ENCODE results near the gene LRRC38. TPM values are rescaled to one million over a fixed set of nuclear protein-coding genes. Genes with fewer than 3 reads are reported as not detected.
"Not testable (repeated sequence)": the region's sequence is repeated elsewhere in the genome, so short reads cannot be mapped to it uniquely, and the experiment has no call there.

The LRRC38 gene
- total RNA-seq, 2 donors from 2014 or later, result not detected

- H3K27ac ChIP-seq, result no peak overlapping the region
- no peak for TF ChIP-seq CTCF (IDR thresholded peaks at IDR 0.05)
- no peak overlapping the region for H3K4me3 ChIP-seq
- ATAC-seq (ENCODE audit: insufficient number of reproducible peaks, low FRiP score, low read depth) (no peak), DNase-seq (ENCODE audit: low spot score) (no peak)
- no peaks in the 10 kb centered on the region for H3K36me3 ChIP-seq
- H3K4me1 ChIP-seq (ENCODE audit: control insufficient read depth in 1 of 2, low read depth in 2 of 2), result no peaks in the 10 kb centered on the region
- no peaks in the 10 kb centered on the region for H3K27me3 ChIP-seq (replicated peaks; ENCODE audit: insufficient read depth)
- no peaks in the 10 kb centered on the region for H3K9me3 ChIP-seq
Observed at GRCh38 chr1:13456904-13457532, 56.8 kb downstream of the LRRC38 start.

- Histone ChIP-seq H3K27me3 (replicated peaks; ENCODE audit: insufficient read depth) (no peaks in the 10 kb centered on the region), H3K36me3 (no peaks in the 10 kb centered on the region), H3K27ac (no peak overlapping the region), H3K4me1 (ENCODE audit: control insufficient read depth in 1 of 2, low read depth in 2 of 2) (no peaks in the 10 kb centered on the region), H3K4me3 (no peak overlapping the region), H3K9me3 (no peaks in the 10 kb centered on the region)
- ATAC-seq (ENCODE audit: insufficient number of reproducible peaks, low FRiP score, low read depth) (no peak), DNase-seq (ENCODE audit: low spot score) (no peak)
- TF ChIP-seq CTCF (IDR thresholded peaks at IDR 0.05), result no peak
Observed at GRCh38 chr1:13451399-13451965, 62.3 kb downstream of the LRRC38 start.

GRCh38 chr1:13450204-13450603 lies 63.6 kb downstream of the LRRC38 start:
- TF ChIP-seq CTCF (IDR thresholded peaks at IDR 0.05), result no peak
- H3K27me3 ChIP-seq (replicated peaks; ENCODE audit: insufficient read depth), result no peaks in the 10 kb centered on the region
- H3K4me1 ChIP-seq (ENCODE audit: control insufficient read depth in 1 of 2, low read depth in 2 of 2), result no peaks in the 10 kb centered on the region
- ATAC-seq (ENCODE audit: insufficient number of reproducible peaks, low FRiP score, low read depth) (no peak), DNase-seq (ENCODE audit: low spot score) (no peak)
- no peak overlapping the region for H3K27ac ChIP-seq
- no peaks in the 10 kb centered on the region for H3K9me3 ChIP-seq
- H3K4me3 ChIP-seq, result no peak overlapping the region
- no peaks in the 10 kb centered on the region for H3K36me3 ChIP-seq

GRCh38 chr1:13443335-13443979 lies 70.3 kb downstream of the LRRC38 start:
- no peak for TF ChIP-seq CTCF (IDR thresholded peaks at IDR 0.05)
- no peaks in the 10 kb centered on the region for H3K9me3 ChIP-seq
- H3K36me3 ChIP-seq, result no peaks in the 10 kb centered on the region
- DNase-seq (ENCODE audit: low spot score) (no peak), ATAC-seq (ENCODE audit: insufficient number of reproducible peaks, low FRiP score, low read depth) (no peak)
- H3K27ac ChIP-seq, result no peak overlapping the region
- no peaks in the 10 kb centered on the region for H3K4me1 ChIP-seq (ENCODE audit: control insufficient read depth in 1 of 2, low read depth in 2 of 2)
- no peak overlapping the region for H3K4me3 ChIP-seq
- no peaks in the 10 kb centered on the region for H3K27me3 ChIP-seq (replicated peaks; ENCODE audit: insufficient read depth)

GRCh38 chr1:13439104-13439783 lies 74.6 kb downstream of the LRRC38 start:
- not testable (repeated sequence) for ATAC-seq (ENCODE audit: insufficient number of reproducible peaks, low FRiP score, low read depth); H3K27me3 ChIP-seq (replicated peaks; ENCODE audit: insufficient read depth); H3K36me3 ChIP-seq; H3K4me1 ChIP-seq (ENCODE audit: control insufficient read depth in 1 of 2, low read depth in 2 of 2); H3K9me3 ChIP-seq; H3K27ac ChIP-seq; DNase-seq (ENCODE audit: low spot score); H3K4me3 ChIP-seq
